HepG2 (cell line): ENCODE results near the gene ABCC1. TPM values are rescaled to one million over a fixed set of nuclear protein-coding genes. Genes with fewer than 3 reads are reported as not detected.
A peak's percentile ranks its signal among the peaks of the same experiment; 100 is the strongest.

ENCODE experiments used
- ATAC-seq: fragments of 200-7000 bp; cut with Tn5 transposase; 3 replicates; pipeline ENCODE4 v1.9.1; 2020; ENCODE audit warnings: mild to moderate bottlenecking, moderate library complexity
- BruUV-seq: library from RNA; stranded (reverse); fragments of 400-500 nt; replicated peaks from 2 replicates; lab custom pipeline; 2021; lab: Mats Ljungman, UMichigan
- CTCF ChIA-PET: fragments of 300-600 bp; formaldehyde crosslinking; extraction: SDS; loops from one replicate; lab custom pipeline; 2021; ENCODE audit warnings: low total read pairs, inconsistent platforms, low intra/inter-chr PET ratio; lab: Yijun Ruan, JAX
- POLR2A ChIA-PET: fragments of 350-600 bp; sonication (Branson Sonifier 250); formaldehyde crosslinking; loops from one replicate; lab custom pipeline; 2020; ENCODE audit warnings: antibody characterized with exemption, inconsistent platforms; lab: Yijun Ruan, JAX
- DNase-seq: peaks from one replicate; pipeline ENCODE4 v3.0.0-alpha.2; 2015; ENCODE audit warnings: low spot score
- FAIRE-seq: peaks from 3 replicates; lab custom pipeline; 2011; peaks lifted over from hg19 to GRCh38; lab: Jason Lieb, UNC
- H2AFZ ChIP-seq: one replicate; pipeline ENCODE4 v1.6.1; 2011; ENCODE audit warnings: low read length, inconsistent platforms
- H3K27ac ChIP-seq: fragments of 300-600 bp; 3 replicates; pipeline ENCODE4 v1.8.0; 2011; ENCODE audit warnings: mixed run types, mild to moderate bottlenecking, mixed read lengths, low read length, inconsistent platforms; ENCODE audit not compliant: insufficient read depth; ENCODE audit errors: extremely low read length
- H3K27me3 ChIP-seq, 2 experiments: fragments of 200-600 bp in 1 of 2; 2 replicates in 1 of 2; 3 replicates in 1 of 2; pipeline versions ENCODE4 v1.6.0 to v1.8.0; 2011; ENCODE audit warnings: low read length in 2 of 2, mild to moderate bottlenecking in 2 of 2, moderate library complexity in 2 of 2, inconsistent platforms in 1 of 2; ENCODE audit not compliant: insufficient read depth in 2 of 2, control insufficient read depth in 1 of 2
- H3K36me3 ChIP-seq, 2 experiments: fragments of 200-600 bp in 1 of 2; replicated peaks in 1 of 2; 2 replicates in 1 of 2; 3 replicates in 1 of 2; pipeline versions ENCODE4 v1.5.1 to v1.8.0; 2011; ENCODE audit warnings: low read length in 2 of 2, inconsistent platforms in 1 of 2; ENCODE audit not compliant: insufficient read depth in 2 of 2, control insufficient read depth in 1 of 2
- H3K4me1 ChIP-seq: 2 replicates; pipeline ENCODE4 v1.5.1; 2012; ENCODE audit warnings: low read length, inconsistent platforms; ENCODE audit not compliant: insufficient read depth
- H3K4me2 ChIP-seq: 2 replicates; pipeline ENCODE4 v1.6.0; 2011; ENCODE audit warnings: low read depth, low read length, inconsistent platforms
- H3K4me3 ChIP-seq, 3 experiments: fragments of 200-600 bp in 1 of 3; sonication (generic), shearing (Covaris generic) in 1 of 3; replicated peaks in 1 of 3; 2 replicates each; pipeline ENCODE4 v1.5.1; 2011 to 2016; ENCODE audit warnings: low read length in 3 of 3, inconsistent platforms in 2 of 3, low read depth in 2 of 3, mild to moderate bottlenecking in 2 of 3, control low read depth in 1 of 3, mixed read lengths in 1 of 3; ENCODE audit not compliant: insufficient read depth in 1 of 3
- H3K79me2 ChIP-seq: one replicate; pipeline ENCODE4 v1.6.1; 2011; ENCODE audit warnings: low read length, inconsistent platforms; ENCODE audit not compliant: insufficient read depth
- H3K9ac ChIP-seq: 2 replicates; pipeline ENCODE4 v1.6.0; 2011; ENCODE audit warnings: mild to moderate bottlenecking, low read depth, low read length, inconsistent platforms; ENCODE audit not compliant: insufficient read depth
- H3K9me3 ChIP-seq: 2 replicates; pipeline ENCODE4 v1.5.1; 2012; ENCODE audit warnings: mild to moderate bottlenecking, low read length
- H4K20me1 ChIP-seq: 2 replicates; pipeline ENCODE4 v1.6.0; 2011; ENCODE audit warnings: inconsistent platforms, mild to moderate bottlenecking, low read length, moderate library complexity; ENCODE audit not compliant: insufficient read depth
- CEBPB ChIP-seq: IDR thresholded peaks from 2 replicates; pipeline ENCODE4 v1.6.1; 2011; ENCODE audit warnings: low read depth, low read length, improper control_type of control experiment, borderline replicate concordance
- EP300 ChIP-seq, 3 experiments: sonication (generic) in 1 of 3; formaldehyde crosslinking in 1 of 3; IDR thresholded peaks; 2 replicates each; pipeline versions ENCODE4 v1.5.1 to v1.6.1; 2011 to 2020; ENCODE audit warnings: low read depth in 2 of 3, low read length in 2 of 3, borderline replicate concordance in 1 of 3, improper control_type of control experiment in 1 of 3, mild to moderate bottlenecking in 1 of 3, missing genetic modification reagents in 1 of 3, moderate library complexity in 1 of 3
- EZH2 ChIP-seq: conservative IDR thresholded peaks from 2 replicates; pipeline ENCODE4 v1.6.1; 2012; ENCODE audit warnings: mild to moderate bottlenecking, low read depth, low read length, moderate library complexity
- FOXK1 ChIP-seq: sonication (generic); formaldehyde crosslinking; IDR thresholded peaks from 2 replicates; pipeline ENCODE4 v1.4.0; 2020; ENCODE audit warnings: low read depth, missing genetic modification reagents, borderline replicate concordance
- FUBP1 ChIP-seq: sonication (generic); formaldehyde crosslinking; IDR thresholded peaks from 2 replicates; pipeline ENCODE4 v1.5.1; 2020; ENCODE audit warnings: missing genetic modification reagents, mild to moderate bottlenecking, borderline replicate concordance
- MAFG ChIP-seq: sonication (generic); formaldehyde crosslinking; IDR thresholded peaks from 2 replicates; pipeline ENCODE4 v1.5.1; 2020; ENCODE audit warnings: mild to moderate bottlenecking, missing genetic modification reagents
- MAZ ChIP-seq, 2 experiments: sonication (generic) in 1 of 2; formaldehyde crosslinking in 1 of 2; IDR thresholded peaks; 2 replicates each; pipeline versions ENCODE4 v1.5.0 to v1.6.1; 2012 to 2020; ENCODE audit warnings: low read depth in 2 of 2, mild to moderate bottlenecking in 2 of 2, borderline replicate concordance in 1 of 2, improper control_type of control experiment in 1 of 2, low read length in 1 of 2, missing genetic modification reagents in 1 of 2, moderate library complexity in 1 of 2
- NR2C2 ChIP-seq: sonication (generic); formaldehyde crosslinking; IDR thresholded peaks from 2 replicates; pipeline ENCODE4 v1.4.0; 2020; ENCODE audit warnings: missing genetic modification reagents, mild to moderate bottlenecking, moderate library complexity, borderline replicate concordance
- NR2F6 ChIP-seq, 2 experiments: IDR thresholded peaks; 2 replicates each; pipeline ENCODE4 v1.6.1; 2016; ENCODE audit warnings: antibody characterized with exemption in 1 of 2, mild to moderate bottlenecking in 1 of 2
- NR3C1 ChIP-seq: sonication (generic); formaldehyde crosslinking; IDR thresholded peaks from 2 replicates; pipeline ENCODE4 v1.4.0; 2020; ENCODE audit warnings: missing genetic modification reagents
- POGK ChIP-seq: sonication (generic); formaldehyde crosslinking; conservative IDR thresholded peaks from 2 replicates; pipeline ENCODE4 v1.8.0; 2022; ENCODE audit warnings: mild to moderate bottlenecking, moderate library complexity, missing genetic modification reagents
- POLR2AphosphoS2 ChIP-seq: IDR thresholded peaks from 2 replicates; pipeline ENCODE4 v1.6.1; 2011; ENCODE audit warnings: low read depth, low read length, improper control_type of control experiment
- RARA ChIP-seq: IDR thresholded peaks from 2 replicates; pipeline ENCODE4 v1.6.1; 2016; ENCODE audit warnings: missing genetic modification reagents, missing compliant biosample characterization
- SNAPC2 ChIP-seq: sonication (generic); formaldehyde crosslinking; IDR thresholded peaks from 2 replicates; pipeline ENCODE4 v1.8.1; 2022; ENCODE audit warnings: mild to moderate bottlenecking, missing genetic modification reagents
- ZMYM3 ChIP-seq: sonication (generic); formaldehyde crosslinking; IDR thresholded peaks from 2 replicates; pipeline ENCODE4 v1.5.1; 2020; ENCODE audit warnings: mild to moderate bottlenecking, missing genetic modification reagents
- ZNF205 ChIP-seq: IDR thresholded peaks from 2 replicates; pipeline ENCODE4 v1.6.1; 2018; ENCODE audit warnings: missing biosample characterization, missing genetic modification reagents
- ZNF263 ChIP-seq: sonication (generic); formaldehyde crosslinking; IDR thresholded peaks from 2 replicates; pipeline ENCODE4 v1.4.0; 2020; ENCODE audit warnings: missing genetic modification reagents
- ZNF329 ChIP-seq: sonication (generic); formaldehyde crosslinking; IDR thresholded peaks from 2 replicates; pipeline ENCODE4 v1.9.0; 2021; ENCODE audit warnings: low read depth, mild to moderate bottlenecking, missing genetic modification reagents
- ZNF383 ChIP-seq: sonication (generic); formaldehyde crosslinking; IDR thresholded peaks from 2 replicates; pipeline ENCODE4 v1.4.0; 2020; ENCODE audit warnings: missing genetic modification reagents, mild to moderate bottlenecking, borderline replicate concordance
- ZNF605 ChIP-seq: sonication (generic); formaldehyde crosslinking; IDR thresholded peaks from 2 replicates; pipeline ENCODE4 v1.8.0; 2022; ENCODE audit warnings: mild to moderate bottlenecking, missing genetic modification reagents
- ZNF614 ChIP-seq: IDR thresholded peaks from 2 replicates; pipeline ENCODE4 v1.6.1; 2018; ENCODE audit warnings: missing biosample characterization, missing genetic modification reagents, inconsistent platforms, borderline replicate concordance
- ZNF788 ChIP-seq: sonication (generic); formaldehyde crosslinking; IDR thresholded peaks from 2 replicates; pipeline ENCODE4 v1.5.0; 2020; ENCODE audit warnings: mild to moderate bottlenecking, missing genetic modification reagents, borderline replicate concordance
- WGBS: methylation state at CpG from one replicate; pipeline ENCODE4 v1.1.6; 2017; ENCODE audit warnings: low lambda C conversion rate; 5-methylcytosine and 5-hydroxymethylcytosine counted together
- in situ Hi-C: cut with HindIII; loops from 2 replicates; pipeline ENCODE4 v1.10.0; 2017; ENCODE audit warnings: low pct_unique_long_range_greater_than_20kb; ENCODE audit not compliant: extremely low pct_ligation_motif_present
- intact Hi-C: fragments of 100-400 bp; cut with micrococcal nuclease; formaldehyde crosslinking; loops from one replicate; pipeline ENCODE4 v1.10.0; 2022; ENCODE audit not compliant: unreplicated experiment
- polyA plus RNA-seq, 8 experiments: library from polyadenylated mRNA; depleted of rRNA in 3 of 8; stranded (reverse) in 7 of 8; unstranded in 1 of 8; fragments of >200 nt; fragmentation: Illumina TruSeq in 4 of 8; extraction: Trizol in 4 of 8; gene quantifications; 2 replicates each; pipeline versions ENCODE4 v1.2.1 to v1.2.3, GENCODE V29; 2011 to 2016; ENCODE audit warnings: low read depth in 4 of 8, missing spikeins in 1 of 8, mixed read lengths in 1 of 8; ENCODE audit not compliant: insufficient read depth in 1 of 8
- total RNA-seq, 5 experiments: library from RNA; depleted of rRNA; stranded (reverse); fragments of >200 nt; fragmentation: Illumina TruSeq; extraction: Trizol; gene quantifications; 2 replicates each; pipeline ENCODE4 v1.2.3, GENCODE V29; 2016; ENCODE audit warnings: low read depth in 1 of 5

Gene ABCC1
- total and polyA plus RNA-seq, 2 of the 13 experiments (the other 11 are each of a cell fraction or from before 2014, with no cell fraction given), result 13.0 to 30.6 TPM

GRCh38 chr16:16076423-16076813 is 127.0 kb downstream of the ABCC1 start:
- intact Hi-C loops, result no loop called here
- DNase-seq (no peak), ATAC-seq (no peak), FAIRE-seq (no peak)
- no peak overlapping the region for H3K4me3 ChIP-seq
- H3K9ac ChIP-seq, result no peak overlapping the region
- POLR2A ChIA-PET, result no interaction called here
- CTCF ChIA-PET, result no interaction called here
- 98% methylated on average over 9 of the region's 9 CpGs for WGBS
- in situ Hi-C loops, result no loop called here
- H3K4me1 ChIP-seq, result peaks cover 20% of the 10 kb centered on the region
- no peak overlapping the region for H2AFZ ChIP-seq
- no peak overlapping the region for H3K27ac ChIP-seq
- peaks cover 24 to 69% of the 10 kb centered on the region in 2 experiments for H3K36me3 ChIP-seq
- no peaks in the 10 kb centered on the region for H3K9me3 ChIP-seq
- BruUV-seq, result no TSS peak
- H3K79me2 ChIP-seq, result no peaks in the 10 kb centered on the region
- no peaks in the 10 kb centered on the region for H4K20me1 ChIP-seq
- no peak overlapping the region for H3K4me2 ChIP-seq
- no peaks in the 10 kb centered on the region for H3K27me3 ChIP-seq
- TF ChIP-seq ZMYM3 (CRISPR knock-in tag) (peak; percentile 41; the same call in 1 of the 2 replicates), FUBP1 (CRISPR knock-in tag) (no peak), MAFG (no peak), ZNF263 (CRISPR knock-in tag) (no peak), RARA (CRISPR knock-in tag) (no peak), ZNF383 (no peak), ZNF614 (no peak), ZNF788 (CRISPR knock-in tag) (no peak), EP300 (IDR thresholded peaks at IDR 0.05; ENCODE audit: low read depth in 2 of 2, low read length in 2 of 2) (no peak), EP300 (CRISPR knock-in tag; IDR thresholded peaks at IDR 0.05; ENCODE audit: borderline replicate concordance) (no peak), ZNF329 (peak; percentile 97), SNAPC2 (CRISPR knock-in tag) (no peak), FOXK1 (CRISPR knock-in tag) (no peak), NR3C1 (CRISPR knock-in tag) (no peak), POLR2AphosphoS2 (no peak), CEBPB (0 out of 2 replicates have a peak, but pooled peaks have one; percentile 24), MAZ (IDR thresholded peaks at IDR 0.05; ENCODE audit: borderline replicate concordance, low read depth, low read length) (no peak), MAZ (CRISPR knock-in tag; IDR thresholded peaks at IDR 0.05; ENCODE audit: low read depth) (no peak), NR2F6 (IDR thresholded peaks at IDR 0.05) (no peak), NR2F6 (CRISPR knock-in tag; IDR thresholded peaks at IDR 0.05) (no peak), ZNF205 (CRISPR knock-in tag) (no peak), POGK (CRISPR knock-in tag) (no peak), NR2C2 (CRISPR knock-in tag) (no peak), EZH2 (no peak), ZNF605 (no peak)
